ENCODE results near the gene OPN3.

Gene OPN3

DNA sequence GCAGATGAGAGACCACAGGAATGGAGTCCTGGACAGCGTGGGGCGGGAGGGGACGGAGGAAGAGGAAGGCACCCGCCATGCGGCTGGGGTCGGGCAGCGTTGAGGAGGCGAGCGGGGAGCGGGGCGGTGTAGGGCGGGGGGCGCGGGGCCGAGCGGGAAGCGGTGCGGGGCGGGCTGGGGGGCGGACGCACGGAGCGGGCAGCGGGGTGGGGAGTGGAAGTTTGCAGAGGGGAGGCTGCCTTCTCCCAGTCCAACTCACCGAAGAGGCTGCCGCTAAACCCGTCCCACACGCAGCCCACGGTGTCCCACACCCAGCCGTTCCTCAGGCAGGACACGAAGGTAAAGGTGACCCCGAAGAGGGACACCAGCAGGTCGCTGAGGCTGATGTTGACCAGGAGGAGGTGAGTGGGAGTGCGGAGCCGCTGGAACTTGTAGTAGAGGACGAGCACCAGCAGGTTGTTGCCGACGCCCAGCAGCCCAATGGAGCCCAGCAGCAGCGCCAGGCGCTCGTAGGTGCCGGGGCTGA lies 483 bp downstream of the OPN3 start:
- WGBS (ENCODE audit: insufficient coverage) = 0% methylated on average over 12 of the region's 42 CpGs
- CTCF ChIA-PET = no interaction called here
- Histone ChIP-seq H3K4me1 (ENCODE audit: control extremely low read depth in 1 of 4, control insufficient read depth in 4 of 4, insufficient read depth in 4 of 4, low read length in 3 of 4) (peaks cover 8 to 31% (median 19%) of the 10 kb centered on the region in 4 experiments), H3K36me3 (ENCODE audit: control insufficient read depth in 4 of 4, insufficient read depth in 4 of 4, low read length in 3 of 4) (peaks cover 2 to 12% (median 9%) of the 10 kb centered on the region in 4 experiments), H3K27ac (ENCODE audit: insufficient read depth in 1 of 2, low read depth in 1 of 2, low read length in 2 of 2, poor library complexity in 1 of 2, severe bottlenecking in 2 of 2) (peak overlapping the region; percentile 37 to 84), H3K27me3 (replicated peaks in 2 of 5; ENCODE audit: control insufficient read depth in 4 of 5, insufficient read depth in 5 of 5, low read length in 4 of 5) (no peaks in the 10 kb centered on the region), H3K4me3 (ENCODE audit: control insufficient read depth in 1 of 7, extremely low read depth in 1 of 7, insufficient read depth in 4 of 7, low read depth in 2 of 7, low read length in 6 of 7) (peak overlapping the region; percentile 55 to 99 (median 94)), H3K9me3 (ENCODE audit: control extremely low read depth in 1 of 5, control insufficient read depth in 4 of 5, insufficient read depth in 2 of 5, low read depth in 1 of 5, low read length in 4 of 5) (peaks cover 0 to 6% (median 0%) of the 10 kb centered on the region in 5 experiments)
- no peak for DNase-seq
- POLR2A ChIA-PET = no interaction called here

DNA sequence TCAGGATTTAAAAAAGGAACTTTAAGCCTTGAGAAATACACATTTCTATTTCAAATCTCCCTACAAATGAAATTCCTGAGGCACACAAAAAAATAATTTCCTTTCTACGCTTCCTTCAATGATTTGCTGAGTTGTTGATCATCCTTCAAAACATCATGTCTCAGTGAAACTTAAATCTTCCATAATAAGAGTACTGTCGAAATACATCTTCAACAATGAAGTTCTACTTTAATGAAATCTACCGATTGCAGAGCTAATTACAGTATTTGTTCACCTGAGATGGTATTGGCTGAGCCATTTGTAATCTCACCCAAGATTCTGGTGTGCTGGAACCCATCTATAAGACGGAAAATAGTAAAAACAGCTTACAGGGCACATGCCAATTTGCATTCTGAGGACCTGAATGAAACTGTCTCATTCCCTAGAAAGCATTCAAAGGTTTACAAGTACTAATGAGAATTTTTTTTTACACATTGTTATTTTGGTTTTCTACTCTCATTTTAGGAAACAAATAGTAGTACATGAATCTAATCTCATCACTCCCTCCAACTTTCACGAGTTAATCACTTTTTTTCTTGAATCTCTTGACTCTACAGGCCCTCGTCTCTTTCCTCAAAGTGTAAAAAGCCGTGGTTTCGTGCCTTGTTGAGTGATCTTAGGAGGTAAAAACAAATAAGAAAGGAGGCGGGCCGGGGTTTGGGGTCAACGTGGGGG lies 1.1 kb downstream of the OPN3 start:
- Histone ChIP-seq H3K27ac (ENCODE audit: insufficient read depth in 1 of 2, low read depth in 1 of 2, low read length in 2 of 2, poor library complexity in 1 of 2, severe bottlenecking in 2 of 2) (peak overlapping the region in 1 of 2 experiments; percentile 84), H3K4me1 (ENCODE audit: control extremely low read depth in 1 of 4, control insufficient read depth in 4 of 4, insufficient read depth in 4 of 4, low read length in 3 of 4) (peaks cover 8 to 31% (median 19%) of the 10 kb centered on the region in 4 experiments), H3K36me3 (ENCODE audit: control insufficient read depth in 4 of 4, insufficient read depth in 4 of 4, low read length in 3 of 4) (peaks cover 5 to 18% (median 13%) of the 10 kb centered on the region in 4 experiments), H3K4me3 (ENCODE audit: control insufficient read depth in 1 of 7, extremely low read depth in 1 of 7, insufficient read depth in 4 of 7, low read depth in 2 of 7, low read length in 6 of 7) (peak overlapping the region in 6 of 7 experiments; percentile 88 to 99 (median 94)), H3K27me3 (replicated peaks in 2 of 5; ENCODE audit: control insufficient read depth in 4 of 5, insufficient read depth in 5 of 5, low read length in 4 of 5) (no peaks in the 10 kb centered on the region), H3K9me3 (ENCODE audit: control extremely low read depth in 1 of 5, control insufficient read depth in 4 of 5, insufficient read depth in 2 of 5, low read depth in 1 of 5, low read length in 4 of 5) (peaks cover 0 to 6% (median 0%) of the 10 kb centered on the region in 5 experiments)
- ChIA-PET POLR2A (no interaction called here), CTCF (no interaction called here)
- WGBS (ENCODE audit: insufficient coverage) = 6% methylated on average over 9 of the region's 11 CpGs
- DNase-seq = peak in 2 of 3 donors; percentile 32 to 46

DNA sequence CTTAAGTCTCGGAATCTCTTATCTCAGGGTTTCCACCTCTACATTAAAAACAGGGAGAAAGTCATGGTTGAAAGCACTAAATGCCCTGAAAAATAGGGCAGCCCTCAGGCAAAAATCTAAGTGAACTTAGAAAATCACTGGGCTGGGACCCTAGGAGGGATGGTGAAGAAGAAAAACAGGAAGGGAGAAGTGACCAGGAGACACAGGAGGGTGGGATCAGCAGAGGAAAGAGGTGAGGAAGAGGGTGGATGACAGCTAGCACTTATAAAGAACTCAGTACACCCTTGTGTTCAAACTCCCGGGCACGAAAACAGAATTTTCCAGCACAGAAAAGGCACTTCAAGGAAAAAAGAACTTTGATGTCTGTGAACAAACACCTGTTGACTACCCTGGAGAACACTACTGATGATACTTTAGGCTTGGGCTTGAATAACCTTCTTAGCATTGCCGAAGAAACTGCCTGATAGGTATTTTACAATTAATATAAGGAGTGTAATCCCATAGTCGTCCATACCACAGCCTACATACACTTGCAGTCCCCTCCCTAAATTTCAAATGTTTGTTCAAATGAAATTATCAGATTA lies 2.0 kb downstream of the OPN3 start:
- Histone ChIP-seq H3K36me3 (ENCODE audit: control insufficient read depth in 4 of 4, insufficient read depth in 4 of 4, low read length in 3 of 4) (peaks cover 5 to 19% (median 15%) of the 10 kb centered on the region in 4 experiments), H3K27ac (ENCODE audit: insufficient read depth in 1 of 2, low read depth in 1 of 2, low read length in 2 of 2, poor library complexity in 1 of 2, severe bottlenecking in 2 of 2) (peak overlapping the region in 1 of 2 experiments; percentile 84), H3K9me3 (ENCODE audit: control extremely low read depth in 1 of 5, control insufficient read depth in 4 of 5, insufficient read depth in 2 of 5, low read depth in 1 of 5, low read length in 4 of 5) (peaks cover 0 to 5% (median 0%) of the 10 kb centered on the region in 5 experiments), H3K4me3 (ENCODE audit: control insufficient read depth in 1 of 7, extremely low read depth in 1 of 7, insufficient read depth in 4 of 7, low read depth in 2 of 7, low read length in 6 of 7) (peak overlapping the region in 4 of 7 experiments; percentile 8 to 99 (median 91)), H3K4me1 (ENCODE audit: control extremely low read depth in 1 of 4, control insufficient read depth in 4 of 4, insufficient read depth in 4 of 4, low read length in 3 of 4) (peaks cover 8 to 31% (median 19%) of the 10 kb centered on the region in 4 experiments), H3K27me3 (replicated peaks in 2 of 5; ENCODE audit: control insufficient read depth in 4 of 5, insufficient read depth in 5 of 5, low read length in 4 of 5) (no peaks in the 10 kb centered on the region)
- ChIA-PET CTCF (interaction anchor here (1.0 to 1.5 kb wide), 2 partner anchors 8 to 27 kb away, joined by 3 to 4 read pairs; no protein-coding TSS in a partner anchor), POLR2A (no interaction called here)
- WGBS (ENCODE audit: insufficient coverage) = 80% methylated on average over 2 of the region's 5 CpGs
- peak in 1 of 3 donors; percentile 10 for DNase-seq

DNA sequence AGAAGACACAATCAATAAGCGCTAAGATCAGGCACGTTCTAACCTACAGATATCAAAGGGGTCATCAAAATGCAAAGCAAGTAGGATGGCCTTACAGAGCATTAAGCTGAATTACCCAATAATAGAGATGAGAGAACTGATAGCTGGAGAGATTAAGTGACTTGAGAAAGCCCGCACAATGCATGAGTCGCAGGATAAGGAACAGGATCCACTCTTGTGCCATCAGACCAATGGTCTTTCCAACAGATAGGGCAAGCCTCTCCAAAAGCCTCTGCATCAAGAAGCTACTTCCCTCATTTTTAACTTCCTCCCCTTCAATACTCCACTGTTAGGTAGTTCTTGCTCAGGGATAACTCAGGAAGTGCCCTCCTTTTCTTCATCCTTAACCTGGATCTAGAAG lies 2.6 kb downstream of the OPN3 start:
- Histone ChIP-seq H3K27me3 (replicated peaks in 2 of 5; ENCODE audit: control insufficient read depth in 4 of 5, insufficient read depth in 5 of 5, low read length in 4 of 5) (no peaks in the 10 kb centered on the region), H3K27ac (ENCODE audit: insufficient read depth in 1 of 2, low read depth in 1 of 2, low read length in 2 of 2, poor library complexity in 1 of 2, severe bottlenecking in 2 of 2) (no peak overlapping the region), H3K36me3 (ENCODE audit: control insufficient read depth in 4 of 4, insufficient read depth in 4 of 4, low read length in 3 of 4) (peaks cover 5 to 19% (median 15%) of the 10 kb centered on the region in 4 experiments), H3K4me3 (ENCODE audit: control insufficient read depth in 1 of 7, extremely low read depth in 1 of 7, insufficient read depth in 4 of 7, low read depth in 2 of 7, low read length in 6 of 7) (peak overlapping the region in 2 of 7 experiments; percentile 88 to 99), H3K4me1 (ENCODE audit: control extremely low read depth in 1 of 4, control insufficient read depth in 4 of 4, insufficient read depth in 4 of 4, low read length in 3 of 4) (peaks cover 8 to 31% (median 19%) of the 10 kb centered on the region in 4 experiments), H3K9me3 (ENCODE audit: control extremely low read depth in 1 of 5, control insufficient read depth in 4 of 5, insufficient read depth in 2 of 5, low read depth in 1 of 5, low read length in 4 of 5) (peaks cover 0 to 3% (median 0%) of the 10 kb centered on the region in 5 experiments)
- CTCF ChIA-PET = interaction anchor here (1.0 to 1.5 kb wide), 2 partner anchors 9 to 27 kb away, joined by 3 to 4 read pairs; no protein-coding TSS in a partner anchor
- POLR2A ChIA-PET = no interaction called here
- WGBS (ENCODE audit: insufficient coverage) = no CpG with 5 or more reads among the region's 4 CpGs
- DNase-seq = peak in 2 of 3 donors; percentile 29 to 41

DNA sequence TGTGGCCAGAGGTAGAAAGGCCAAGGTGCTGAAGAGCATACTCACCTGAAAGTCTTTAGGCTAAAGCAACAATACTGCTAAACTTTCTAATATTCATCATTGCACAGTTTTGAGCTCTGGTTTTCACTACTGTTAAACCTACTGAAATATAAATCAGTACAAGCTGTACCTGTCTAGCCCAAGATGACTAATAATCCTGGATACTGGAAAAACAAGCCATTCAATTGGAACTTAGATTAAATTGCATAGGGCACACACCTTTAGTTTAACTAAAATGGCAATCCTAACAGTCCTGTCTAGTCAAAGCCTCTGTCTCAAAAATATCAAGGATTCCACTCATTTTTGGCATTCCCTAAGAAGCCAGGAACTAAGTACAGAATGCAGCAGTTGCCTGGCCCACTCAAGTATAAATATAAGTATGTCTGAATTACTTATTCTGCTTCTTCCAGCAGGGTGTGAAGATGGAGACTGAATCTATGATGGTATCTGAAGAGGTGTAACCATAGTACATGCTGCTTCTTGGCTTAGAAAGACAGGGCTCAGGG lies 3.1 kb downstream of the OPN3 start:
- ChIA-PET CTCF (interaction anchor here (1.0 to 1.9 kb wide), 3 partner anchors 9 to 26 kb away, joined by 3 to 4 read pairs (median 4); no protein-coding TSS in a partner anchor), POLR2A (no interaction called here)
- Histone ChIP-seq H3K27me3 (replicated peaks in 2 of 5; ENCODE audit: control insufficient read depth in 4 of 5, insufficient read depth in 5 of 5, low read length in 4 of 5) (no peaks in the 10 kb centered on the region), H3K27ac (ENCODE audit: insufficient read depth in 1 of 2, low read depth in 1 of 2, low read length in 2 of 2, poor library complexity in 1 of 2, severe bottlenecking in 2 of 2) (no peak overlapping the region), H3K9me3 (ENCODE audit: control extremely low read depth in 1 of 5, control insufficient read depth in 4 of 5, insufficient read depth in 2 of 5, low read depth in 1 of 5, low read length in 4 of 5) (peaks cover 0 to 3% (median 0%) of the 10 kb centered on the region in 5 experiments), H3K4me3 (ENCODE audit: control insufficient read depth in 1 of 7, extremely low read depth in 1 of 7, insufficient read depth in 4 of 7, low read depth in 2 of 7, low read length in 6 of 7) (peak overlapping the region in 1 of 7 experiments; percentile 99), H3K36me3 (ENCODE audit: control insufficient read depth in 4 of 4, insufficient read depth in 4 of 4, low read length in 3 of 4) (peaks cover 5 to 22% (median 15%) of the 10 kb centered on the region in 4 experiments), H3K4me1 (ENCODE audit: control extremely low read depth in 1 of 4, control insufficient read depth in 4 of 4, insufficient read depth in 4 of 4, low read length in 3 of 4) (peaks cover 8 to 31% (median 19%) of the 10 kb centered on the region in 4 experiments)
- no peak for DNase-seq

DNA sequence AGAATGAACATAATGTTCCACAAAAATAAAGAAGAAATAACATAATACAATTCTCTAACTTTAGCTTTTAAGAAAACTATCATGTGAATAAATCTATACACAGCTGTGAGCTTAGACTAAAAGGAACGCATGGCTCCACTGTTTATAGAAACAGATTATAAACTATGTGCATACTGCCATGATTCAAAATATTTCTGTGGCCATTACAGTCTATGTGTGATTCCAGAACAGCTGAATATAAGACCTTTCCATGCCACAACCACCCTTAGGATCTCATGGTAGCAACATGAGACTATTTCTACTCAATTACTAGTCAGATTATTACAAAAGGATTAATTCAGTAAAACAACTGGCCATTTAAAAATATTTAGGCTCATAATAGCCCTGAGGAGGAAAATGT lies 3.9 kb downstream of the OPN3 start:
- H3K9me3 ChIP-seq (ENCODE audit: control extremely low read depth in 1 of 5, control insufficient read depth in 4 of 5, insufficient read depth in 2 of 5, low read depth in 1 of 5, low read length in 4 of 5) = no peaks in the 10 kb centered on the region
- no peak for DNase-seq
- H3K4me1 ChIP-seq (ENCODE audit: control extremely low read depth in 1 of 4, control insufficient read depth in 4 of 4, insufficient read depth in 4 of 4, low read length in 3 of 4) = peaks cover 8 to 31% (median 19%) of the 10 kb centered on the region in 4 experiments
- H3K27ac ChIP-seq (ENCODE audit: insufficient read depth in 1 of 2, low read depth in 1 of 2, low read length in 2 of 2, poor library complexity in 1 of 2, severe bottlenecking in 2 of 2) = no peak overlapping the region
- H3K4me3 ChIP-seq (ENCODE audit: control insufficient read depth in 1 of 7, extremely low read depth in 1 of 7, insufficient read depth in 4 of 7, low read depth in 2 of 7, low read length in 6 of 7) = no peak overlapping the region
- 100% methylated on average over 1 of the region's 1 CpG for WGBS (ENCODE audit: insufficient coverage)
- ChIA-PET CTCF (interaction anchor here (1.9 kb wide), 1 partner anchor 9 kb away, joined by 4 read pairs; no protein-coding TSS in a partner anchor), POLR2A (no interaction called here)
- H3K36me3 ChIP-seq (ENCODE audit: control insufficient read depth in 4 of 4, insufficient read depth in 4 of 4, low read length in 3 of 4) = peaks cover 5 to 24% (median 16%) of the 10 kb centered on the region in 4 experiments
- no peaks in the 10 kb centered on the region for H3K27me3 ChIP-seq (replicated peaks in 2 of 5; ENCODE audit: control insufficient read depth in 4 of 5, insufficient read depth in 5 of 5, low read length in 4 of 5)
